HepG2 (cell line): ENCODE measurements around the gene GTF2F2. TPM values are rescaled to one million over a fixed set of nuclear protein-coding genes. Genes with fewer than 3 reads are reported as not detected.

Experiments
- ATAC-seq: fragments of 200-7000 bp; cut with Tn5 transposase; 3 replicates; pipeline ENCODE4 v1.9.1; 2020; ENCODE audit warnings: mild to moderate bottlenecking, moderate library complexity
- BruUV-seq: library from RNA; stranded (reverse); fragments of 400-500 nt; replicated peaks from 2 replicates; lab custom pipeline; 2021; lab: Mats Ljungman, UMichigan
- CTCF ChIA-PET: fragments of 300-600 bp; formaldehyde crosslinking; extraction: SDS; loops from one replicate; lab custom pipeline; 2021; ENCODE audit warnings: low total read pairs, inconsistent platforms, low intra/inter-chr PET ratio; lab: Yijun Ruan, JAX
- POLR2A ChIA-PET: fragments of 350-600 bp; sonication (Branson Sonifier 250); formaldehyde crosslinking; loops from one replicate; lab custom pipeline; 2020; ENCODE audit warnings: antibody characterized with exemption, inconsistent platforms; lab: Yijun Ruan, JAX
- DNase-seq: peaks from one replicate; pipeline ENCODE4 v3.0.0-alpha.2; 2015; ENCODE audit warnings: low spot score
- FAIRE-seq: peaks from 3 replicates; lab custom pipeline; 2011; peaks lifted over from hg19 to GRCh38; lab: Jason Lieb, UNC
- H2AFZ ChIP-seq: one replicate; pipeline ENCODE4 v1.6.1; 2011; ENCODE audit warnings: low read length, inconsistent platforms
- H3K27ac ChIP-seq: fragments of 300-600 bp; 3 replicates; pipeline ENCODE4 v1.8.0; 2011; ENCODE audit warnings: mixed run types, mild to moderate bottlenecking, mixed read lengths, low read length, inconsistent platforms; ENCODE audit not compliant: insufficient read depth; ENCODE audit errors: extremely low read length
- H3K27me3 ChIP-seq, 2 experiments: fragments of 200-600 bp in 1 of 2; 2 replicates in 1 of 2; 3 replicates in 1 of 2; pipeline versions ENCODE4 v1.6.0 to v1.8.0; 2011; ENCODE audit warnings: low read length in 2 of 2, mild to moderate bottlenecking in 2 of 2, moderate library complexity in 2 of 2, inconsistent platforms in 1 of 2; ENCODE audit not compliant: insufficient read depth in 2 of 2, control insufficient read depth in 1 of 2
- H3K36me3 ChIP-seq, 2 experiments: fragments of 200-600 bp in 1 of 2; replicated peaks in 1 of 2; 2 replicates in 1 of 2; 3 replicates in 1 of 2; pipeline versions ENCODE4 v1.5.1 to v1.8.0; 2011; ENCODE audit warnings: low read length in 2 of 2, inconsistent platforms in 1 of 2; ENCODE audit not compliant: insufficient read depth in 2 of 2, control insufficient read depth in 1 of 2
- H3K4me1 ChIP-seq: 2 replicates; pipeline ENCODE4 v1.5.1; 2012; ENCODE audit warnings: low read length, inconsistent platforms; ENCODE audit not compliant: insufficient read depth
- H3K4me2 ChIP-seq: 2 replicates; pipeline ENCODE4 v1.6.0; 2011; ENCODE audit warnings: low read depth, low read length, inconsistent platforms
- H3K4me3 ChIP-seq, 3 experiments: fragments of 200-600 bp in 1 of 3; sonication (generic), shearing (Covaris generic) in 1 of 3; replicated peaks in 1 of 3; 2 replicates each; pipeline ENCODE4 v1.5.1; 2011 to 2016; ENCODE audit warnings: low read length in 3 of 3, inconsistent platforms in 2 of 3, low read depth in 2 of 3, mild to moderate bottlenecking in 2 of 3, control low read depth in 1 of 3, mixed read lengths in 1 of 3; ENCODE audit not compliant: insufficient read depth in 1 of 3
- H3K79me2 ChIP-seq: one replicate; pipeline ENCODE4 v1.6.1; 2011; ENCODE audit warnings: low read length, inconsistent platforms; ENCODE audit not compliant: insufficient read depth
- H3K9ac ChIP-seq: 2 replicates; pipeline ENCODE4 v1.6.0; 2011; ENCODE audit warnings: mild to moderate bottlenecking, low read depth, low read length, inconsistent platforms; ENCODE audit not compliant: insufficient read depth
- H3K9me3 ChIP-seq: 2 replicates; pipeline ENCODE4 v1.5.1; 2012; ENCODE audit warnings: mild to moderate bottlenecking, low read length
- H4K20me1 ChIP-seq: 2 replicates; pipeline ENCODE4 v1.6.0; 2011; ENCODE audit warnings: inconsistent platforms, mild to moderate bottlenecking, low read length, moderate library complexity; ENCODE audit not compliant: insufficient read depth
- ARHGAP35 ChIP-seq: sonication (generic); formaldehyde crosslinking; IDR thresholded peaks from 2 replicates; pipeline ENCODE4 v1.9.0; 2022; ENCODE audit warnings: mild to moderate bottlenecking, inconsistent platforms, moderate library complexity, missing genetic modification reagents, borderline replicate concordance
- ATAD3A ChIP-seq: sonication (generic); formaldehyde crosslinking; IDR thresholded peaks from 2 replicates; pipeline ENCODE4 v1.4.0; 2020; ENCODE audit warnings: missing genetic modification reagents
- ATF7 ChIP-seq, 2 experiments: fragments of 450-650 bp in 1 of 2; sonication (generic) in 1 of 2; formaldehyde crosslinking in 1 of 2; IDR thresholded peaks; 2 replicates each; pipeline versions ENCODE4 v1.4.0 to v1.6.1; 2016 to 2020; ENCODE audit warnings: antibody characterized with exemption in 1 of 2, mild to moderate bottlenecking in 1 of 2, missing genetic modification reagents in 1 of 2
- FIP1L1 ChIP-seq: fragments of 200-400 bp; formaldehyde crosslinking; IDR thresholded peaks from 2 replicates; pipeline ENCODE4 v1.6.1; 2018; ENCODE audit warnings: low read depth, mild to moderate bottlenecking, low read length, moderate library complexity, borderline replicate concordance; ENCODE audit not compliant: insufficient read depth
- HINFP ChIP-seq: sonication (generic); formaldehyde crosslinking; IDR thresholded peaks from 2 replicates; pipeline ENCODE4 v1.4.0; 2020; ENCODE audit warnings: low read depth, mild to moderate bottlenecking, missing genetic modification reagents
- MXD4 ChIP-seq: IDR thresholded peaks from 2 replicates; pipeline ENCODE4 v1.6.1; 2016; ENCODE audit warnings: mild to moderate bottlenecking, missing biosample characterization, missing genetic modification reagents
- PATZ1 ChIP-seq: sonication (generic); formaldehyde crosslinking; IDR thresholded peaks from 2 replicates; pipeline ENCODE4 v1.4.0; 2020; ENCODE audit warnings: missing genetic modification reagents
- PRDM4 ChIP-seq: sonication (generic); formaldehyde crosslinking; IDR thresholded peaks from 2 replicates; pipeline ENCODE4 v1.9.0; 2021; ENCODE audit warnings: missing genetic modification reagents, borderline replicate concordance
- TFE3 ChIP-seq: IDR thresholded peaks from 2 replicates; pipeline ENCODE4 v1.6.1; 2016
- XRCC5 ChIP-seq: fragments of 200-400 bp; formaldehyde crosslinking; optimal IDR thresholded peaks from 2 replicates; pipeline ENCODE3; 2017; ENCODE audit warnings: mild to moderate bottlenecking, low read length
- ZNF251 ChIP-seq: sonication (generic); formaldehyde crosslinking; IDR thresholded peaks from 2 replicates; pipeline ENCODE4 v1.9.0; 2021; ENCODE audit warnings: mild to moderate bottlenecking, missing genetic modification reagents
- ZNF562 ChIP-seq: sonication (generic); formaldehyde crosslinking; IDR thresholded peaks from 2 replicates; pipeline ENCODE4 v1.8.0; 2022; ENCODE audit warnings: missing genetic modification reagents, borderline replicate concordance
- ZNF644 ChIP-seq: IDR thresholded peaks from 2 replicates; pipeline ENCODE4 v1.6.1; 2016; ENCODE audit warnings: low read depth
- WGBS: methylation state at CpG from one replicate; pipeline ENCODE4 v1.1.6; 2017; ENCODE audit warnings: low lambda C conversion rate; 5-methylcytosine and 5-hydroxymethylcytosine counted together
- in situ Hi-C: cut with HindIII; loops from 2 replicates; pipeline ENCODE4 v1.10.0; 2017; ENCODE audit warnings: low pct_unique_long_range_greater_than_20kb; ENCODE audit not compliant: extremely low pct_ligation_motif_present
- intact Hi-C: fragments of 100-400 bp; cut with micrococcal nuclease; formaldehyde crosslinking; loops from one replicate; pipeline ENCODE4 v1.10.0; 2022; ENCODE audit not compliant: unreplicated experiment
- polyA plus RNA-seq, 8 experiments: library from polyadenylated mRNA; depleted of rRNA in 3 of 8; stranded (reverse) in 7 of 8; unstranded in 1 of 8; fragments of >200 nt; fragmentation: Illumina TruSeq in 4 of 8; extraction: Trizol in 4 of 8; gene quantifications; 2 replicates each; pipeline versions ENCODE4 v1.2.1 to v1.2.3, GENCODE V29; 2011 to 2016; ENCODE audit warnings: low read depth in 4 of 8, missing spikeins in 1 of 8, mixed read lengths in 1 of 8; ENCODE audit not compliant: insufficient read depth in 1 of 8
- total RNA-seq, 5 experiments: library from RNA; depleted of rRNA; stranded (reverse); fragments of >200 nt; fragmentation: Illumina TruSeq; extraction: Trizol; gene quantifications; 2 replicates each; pipeline ENCODE4 v1.2.3, GENCODE V29; 2016; ENCODE audit warnings: low read depth in 1 of 5

Gene GTF2F2
- total and polyA plus RNA-seq, 2 of the 13 experiments (the other 11 are each of a cell fraction or from before 2014, with no cell fraction given): 10.6 to 32.8 TPM

- DNase-seq: peak; percentile 53
- in situ Hi-C loops: no loop called here
- Histone ChIP-seq H3K4me2 (peak overlapping the region; percentile 37), H3K27me3 (no peaks in the 10 kb centered on the region), H3K9ac (peak overlapping the region; percentile 26; the same call in 1 of the 2 replicates), H3K4me3 (no peak overlapping the region), H3K36me3 (peaks cover 0 to 9% of the 10 kb centered on the region in 2 experiments; a peak in 1 of 5 replicates), H3K9me3 (no peaks in the 10 kb centered on the region), H3K27ac (peak overlapping the region; percentile 59), H3K4me1 (peaks cover 31% of the 10 kb centered on the region), H4K20me1 (no peaks in the 10 kb centered on the region), H2AFZ (no peak overlapping the region), H3K79me2 (peaks cover 3% of the 10 kb centered on the region)
- WGBS: 94% methylated on average over 3 of the region's 3 CpGs
- no TSS peak for BruUV-seq
- POLR2A ChIA-PET: interaction anchor here (1.0 kb wide), 1 partner anchor 161 kb away, joined by 3 read pairs; no protein-coding TSS in a partner anchor
- intact Hi-C loops: loop anchor here (2.0 kb wide), 1 partner anchor 58 kb away; the partner anchor contains the start of gene GTF2F2
- no peak for FAIRE-seq
- CTCF ChIA-PET: no interaction called here
- peak; percentile 75 for ATAC-seq
- no peak for TF ChIP-seq FIP1L1
- TF ChIP-seq MXD4 (CRISPR knock-in tag): no peak
- TF ChIP-seq ATAD3A: no peak
- TF ChIP-seq ZNF251 (CRISPR knock-in tag): no peak
- TF ChIP-seq PATZ1 (CRISPR knock-in tag): peak; percentile 43; the same call in 1 of the 2 replicates
- no peak for TF ChIP-seq ZNF562 (CRISPR knock-in tag)
- peak; percentile 68 for TF ChIP-seq ATF7 (IDR thresholded peaks at IDR 0.05)
- no peak for TF ChIP-seq ATF7 (CRISPR knock-in tag; IDR thresholded peaks at IDR 0.05)
- 0 out of 2 replicates have a peak, but pooled peaks have one; percentile 35 for TF ChIP-seq TFE3 (CRISPR knock-in tag)
- no peak for TF ChIP-seq ARHGAP35 (CRISPR knock-in tag)
- TF ChIP-seq HINFP: no peak
- no peak for TF ChIP-seq XRCC5
- no peak for TF ChIP-seq PRDM4
- TF ChIP-seq ZNF644 (CRISPR knock-in tag): peak; percentile 47; the same call in 1 of the 2 replicates
Observed at GRCh38 chr13:45178349-45179162, 58.2 kb downstream of the GTF2F2 start.
